A549 (cell line): ENCODE data around the gene C10orf105. TPM values are rescaled to one million over a fixed set of nuclear protein-coding genes. Genes with fewer than 3 reads are reported as not detected.
A peak's percentile ranks its signal among the peaks of the same experiment; 100 is the strongest.

ENCODE experiments used
- ATAC-seq, 2 experiments: fragments of 200-7000 bp in 1 of 2; fragments of >200 bp in 1 of 2; cut with Nextera tagmentation in 1 of 2; cut with Tn5 transposase in 1 of 2; 3 replicates each; pipeline versions ENCODE4 v1.8.0 to v1.9.1; 2018 to 2020; ENCODE audit warnings: mild to moderate bottlenecking in 1 of 2, moderate library complexity in 1 of 2
- CTCF ChIA-PET: fragments of 300-600 bp; sonication (Branson Sonifier 250); formaldehyde crosslinking; extraction: SDS; loops from one replicate; lab custom pipeline; 2021; ENCODE audit warnings: antibody characterized with exemption, inconsistent platforms; lab: Yijun Ruan, JAX
- POLR2A ChIA-PET: fragments of 350-600 bp; formaldehyde crosslinking; extraction: SDS; loops from one replicate; lab custom pipeline; 2021; ENCODE audit warnings: antibody characterized with exemption, inconsistent platforms; lab: Yijun Ruan, JAX
- DNase-seq, 2 experiments: peaks; one replicate each; pipeline versions ENCODE4 v3.0.0 to v3.0.0-alpha.2; 2011 to 2016; ENCODE audit warnings: low read depth in 1 of 2, low spot score in 1 of 2
- FAIRE-seq: peaks from 2 replicates; lab custom pipeline; 2011; peaks lifted over from hg19 to GRCh38; lab: Jason Lieb, UNC
- H3K27ac ChIP-seq, 2 experiments: fragments of >200 bp; sonication (Bioruptor Twin); formaldehyde crosslinking; 3 replicates each; pipeline ENCODE4 v1.5.1; 2016 to 2017
- H3K4me1 ChIP-seq: fragments of >200 bp; sonication (Bioruptor Twin); formaldehyde crosslinking; 3 replicates; pipeline ENCODE4 v1.6.1; 2016
- H3K4me2 ChIP-seq: fragments of >200 bp; sonication (Bioruptor Twin); formaldehyde crosslinking; 3 replicates; pipeline ENCODE4 v1.6.1; 2016
- H3K4me3 ChIP-seq: fragments of >200 bp; sonication (Bioruptor Twin); formaldehyde crosslinking; 3 replicates; pipeline ENCODE4 v1.5.1; 2016
- H3K9me3 ChIP-seq: fragments of >200 bp; sonication (Bioruptor Twin); formaldehyde crosslinking; 3 replicates; pipeline ENCODE4 v1.6.1; 2016
- BHLHE40 ChIP-seq: IDR thresholded peaks from 2 replicates; pipeline ENCODE4 v1.6.1; 2012; ENCODE audit warnings: low read depth, low read length, inconsistent platforms
- CBX2 ChIP-seq: fragments of 200-600 bp; sonication (generic); IDR thresholded peaks from 2 replicates; pipeline ENCODE4 v1.6.1; 2016; ENCODE audit warnings: low read depth, mild to moderate bottlenecking, borderline replicate concordance
- CBX8 ChIP-seq: fragments of 200-600 bp; sonication (generic); IDR thresholded peaks from 2 replicates; pipeline ENCODE4 v1.6.1; 2016
- EP300 ChIP-seq, 2 experiments: fragments of >200 bp; sonication (Bioruptor Twin); formaldehyde crosslinking; IDR thresholded peaks; 2 replicates in 1 of 2; 3 replicates in 1 of 2; pipeline ENCODE4 v1.6.1; 2016 to 2017
- ESRRA ChIP-seq: fragments of 150-350 bp; IDR thresholded peaks from 2 replicates; pipeline ENCODE4 v1.6.1; 2014; ENCODE audit warnings: mild to moderate bottlenecking, low read length, borderline replicate concordance
- FOSB ChIP-seq: fragments of 250-450 bp; sonication (Bioruptor Pico); IDR thresholded peaks from 2 replicates; pipeline ENCODE4 v1.5.0; 2020; ENCODE audit warnings: mild to moderate bottlenecking, moderate library complexity
- FOXS1 ChIP-seq: fragments of 250-450 bp; sonication (Bioruptor Pico); IDR thresholded peaks from 2 replicates; pipeline ENCODE4 v1.5.0; 2020; ENCODE audit warnings: mild to moderate bottlenecking, moderate library complexity
- GATA3 ChIP-seq: IDR thresholded peaks from 2 replicates; pipeline ENCODE4 v1.6.1; 2012; ENCODE audit warnings: borderline replicate concordance
- HEYL ChIP-seq: fragments of 250-450 bp; sonication (Bioruptor Pico); IDR thresholded peaks from 2 replicates; pipeline ENCODE4 v1.8.0; 2021; ENCODE audit warnings: mild to moderate bottlenecking, moderate library complexity
- HOXA7 ChIP-seq: fragments of 250-450 bp; sonication (Bioruptor Pico); IDR thresholded peaks from 2 replicates; pipeline ENCODE4 v1.5.0; 2020; ENCODE audit warnings: mild to moderate bottlenecking, moderate library complexity
- JUN ChIP-seq, 2 experiments: fragments of >200 bp; sonication (Bioruptor Twin); formaldehyde crosslinking; IDR thresholded peaks; 2 replicates in 1 of 2; 3 replicates in 1 of 2; pipeline ENCODE4 v1.6.1; 2016 to 2017
- KDM5A ChIP-seq: fragments of 200-600 bp; sonication (generic); IDR thresholded peaks from 2 replicates; pipeline ENCODE4 v1.6.1; 2016; ENCODE audit warnings: antibody characterized with exemption, mild to moderate bottlenecking
- MYC ChIP-seq: IDR thresholded peaks from 2 replicates; pipeline ENCODE4 v1.6.1; 2012; ENCODE audit warnings: mild to moderate bottlenecking, inconsistent platforms, low read length, improper control_type of control experiment, borderline replicate concordance
- POLR2A ChIP-seq: IDR thresholded peaks from 2 replicates; pipeline ENCODE4 v1.6.1; 2012; ENCODE audit warnings: mild to moderate bottlenecking, low read length
- POLR2AphosphoS2 ChIP-seq: conservative IDR thresholded peaks from 2 replicates; pipeline ENCODE4 v1.6.1; 2012; ENCODE audit warnings: low read length, improper control_type of control experiment, inconsistent platforms
- SMC3 ChIP-seq: fragments of >200 bp; sonication (Bioruptor Twin); formaldehyde crosslinking; IDR thresholded peaks from 3 replicates; pipeline ENCODE4 v1.6.1; 2018; ENCODE audit warnings: inconsistent platforms
- SREBF2 ChIP-seq: fragments of 450-650 bp; IDR thresholded peaks from 2 replicates; pipeline ENCODE4 v1.6.1; 2014; ENCODE audit warnings: mild to moderate bottlenecking, moderate library complexity
- ZSCAN20 ChIP-seq: fragments of 250-450 bp; sonication (Bioruptor Pico); IDR thresholded peaks from 2 replicates; pipeline ENCODE4 v1.8.0; 2022; ENCODE audit warnings: mild to moderate bottlenecking, moderate library complexity
- WGBS: methylation state at CpG from one replicate; pipeline ENCODE4 v1.1.6; 2017; ENCODE audit errors: missing lambda C conversion rate; 5-methylcytosine and 5-hydroxymethylcytosine counted together
- polyA plus RNA-seq, 4 experiments: library from polyadenylated mRNA; depleted of rRNA in 3 of 4; stranded (reverse); fragments of >200 nt; fragmentation: RNase III in 1 of 4; extraction: RNeasy Plus Mini Kit Qiagen cat#74134 plus additional on column Dnase treatment in 1 of 4; gene quantifications; 2 replicates in 3 of 4; 3 replicates in 1 of 4; pipeline ENCODE4 v1.2.3, GENCODE V29; 2011 to 2017
- TF ChIP-seq, protein P1 (sequence below): fragments of >200 bp; sonication (Bioruptor Twin); formaldehyde crosslinking; IDR thresholded peaks from 3 replicates; pipeline ENCODE4 v1.5.1; 2016
- TF ChIP-seq, protein P2 (sequence below): fragments of 450-650 bp; IDR thresholded peaks from 2 replicates; pipeline ENCODE4 v1.6.1; 2014; ENCODE audit warnings: antibody characterized with exemption
- TF ChIP-seq, protein P3 (sequence below): IDR thresholded peaks from 2 replicates; pipeline ENCODE4 v1.6.1; 2012
- TF ChIP-seq, protein P4 (sequence below): fragments of >200 bp; sonication (Bioruptor Twin); formaldehyde crosslinking; IDR thresholded peaks from 3 replicates; pipeline ENCODE4 v1.6.1; 2016
- TF ChIP-seq, protein P5 (sequence below): fragments of >200 bp; sonication (Bioruptor Twin); formaldehyde crosslinking; IDR thresholded peaks from 2 replicates; pipeline ENCODE4 v1.6.1; 2016

C10orf105 gene
- polyA plus RNA-seq, 2 of the 4 experiments (the other 2 are of a cell fraction) = not detected

DNA sequence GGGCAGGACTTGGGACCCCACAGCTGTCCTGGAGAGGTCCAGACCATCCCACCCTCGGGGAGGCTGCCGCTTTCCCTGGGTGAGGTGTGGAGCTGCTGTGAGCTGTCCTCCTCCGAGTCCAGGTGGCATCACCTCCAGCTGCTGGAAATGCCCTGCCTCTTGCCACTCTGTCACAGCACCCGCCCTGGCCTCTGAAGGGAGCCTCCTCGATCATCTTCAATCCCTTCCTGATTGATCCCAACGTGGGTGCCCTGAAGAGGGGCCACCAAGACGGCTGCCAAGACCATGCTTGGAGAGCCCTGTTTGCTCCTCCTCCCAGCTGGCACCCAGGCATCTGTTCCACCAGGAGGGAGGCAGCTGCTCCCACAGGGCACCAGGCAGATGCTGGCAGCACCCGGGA, 4.6 kb downstream of the C10orf105 start:
- Histone ChIP-seq H3K4me3 (no peak overlapping the region), H3K27ac (peak overlapping the region in 1 of 2 experiments; percentile 8; a peak in 1 of 6 replicates), H3K9me3 (no peaks in the 10 kb centered on the region), H3K4me2 (no peak overlapping the region), H3K4me1 (peaks cover 10% of the 10 kb centered on the region)
- CTCF ChIA-PET = interaction anchor here (0.6 to 5.3 kb wide), 7 partner anchors 9 to 1131 kb away, joined by 3 to 42 read pairs (median 4); no protein-coding TSS in a partner anchor
- DNase-seq (no peak), ATAC-seq (no peak), FAIRE-seq (no peak)
- no peak for TF ChIP-seq POLR2A
- TF ChIP-seq, protein P1, sequence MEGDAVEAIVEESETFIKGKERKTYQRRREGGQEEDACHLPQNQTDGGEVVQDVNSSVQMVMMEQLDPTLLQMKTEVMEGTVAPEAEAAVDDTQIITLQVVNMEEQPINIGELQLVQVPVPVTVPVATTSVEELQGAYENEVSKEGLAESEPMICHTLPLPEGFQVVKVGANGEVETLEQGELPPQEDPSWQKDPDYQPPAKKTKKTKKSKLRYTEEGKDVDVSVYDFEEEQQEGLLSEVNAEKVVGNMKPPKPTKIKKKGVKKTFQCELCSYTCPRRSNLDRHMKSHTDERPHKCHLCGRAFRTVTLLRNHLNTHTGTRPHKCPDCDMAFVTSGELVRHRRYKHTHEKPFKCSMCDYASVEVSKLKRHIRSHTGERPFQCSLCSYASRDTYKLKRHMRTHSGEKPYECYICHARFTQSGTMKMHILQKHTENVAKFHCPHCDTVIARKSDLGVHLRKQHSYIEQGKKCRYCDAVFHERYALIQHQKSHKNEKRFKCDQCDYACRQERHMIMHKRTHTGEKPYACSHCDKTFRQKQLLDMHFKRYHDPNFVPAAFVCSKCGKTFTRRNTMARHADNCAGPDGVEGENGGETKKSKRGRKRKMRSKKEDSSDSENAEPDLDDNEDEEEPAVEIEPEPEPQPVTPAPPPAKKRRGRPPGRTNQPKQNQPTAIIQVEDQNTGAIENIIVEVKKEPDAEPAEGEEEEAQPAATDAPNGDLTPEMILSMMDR = no peak
- no peak for TF ChIP-seq CBX2
- TF ChIP-seq KDM5A = no peak
- no peak for TF ChIP-seq SMC3
- no peak for TF ChIP-seq EP300 (IDR thresholded peaks at IDR 0.05)
- no peak for TF ChIP-seq ZSCAN20 (CRISPR knock-in tag)
- TF ChIP-seq HEYL = no peak
- 80% methylated on average over 3 of the region's 8 CpGs for WGBS
- POLR2A ChIA-PET = no interaction called here

DNA sequence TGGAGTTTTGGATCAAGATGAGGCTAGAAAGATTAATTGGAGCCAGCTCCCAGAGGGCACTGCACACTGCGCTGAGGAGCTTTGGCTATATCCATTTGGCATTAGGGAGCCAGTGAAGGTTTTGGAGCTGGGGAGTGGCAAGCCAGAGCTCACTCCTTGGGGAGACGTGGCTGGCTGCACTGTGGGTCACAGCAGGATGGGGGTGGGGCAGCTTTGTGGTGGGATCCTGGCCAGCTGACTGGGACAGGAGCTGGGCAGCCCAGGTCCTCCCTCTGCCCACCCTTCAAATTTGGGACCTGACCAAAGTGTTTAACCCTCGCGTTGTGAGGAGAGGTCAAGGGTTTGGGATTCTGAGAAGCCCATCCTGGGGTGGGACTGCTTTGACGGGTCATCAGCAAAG, 5.0 kb downstream of the C10orf105 start:
- H3K4me1 ChIP-seq = peaks cover 10% of the 10 kb centered on the region
- ChIA-PET POLR2A (no interaction called here), CTCF (interaction anchor here (0.6 to 5.3 kb wide), 6 partner anchors 8 to 1131 kb away, joined by 3 to 42 read pairs (median 5); no protein-coding TSS in a partner anchor)
- DNase-seq = no peak
- no peaks in the 10 kb centered on the region for H3K9me3 ChIP-seq
- H3K4me3 ChIP-seq = no peak overlapping the region
- TF ChIP-seq GATA3 (no peak), POLR2A (no peak), ESRRA (no peak), CBX8 (no peak), SREBF2 (no peak), POLR2AphosphoS2 (no peak), HOXA7 (no peak), CBX2 (no peak), BHLHE40 (no peak), JUN (IDR thresholded peaks at IDR 0.05) (no peak), FOSB (CRISPR knock-in tag) (no peak), MYC (no peak), KDM5A (no peak), FOXS1 (CRISPR knock-in tag) (no peak)
- TF ChIP-seq, protein P2, sequence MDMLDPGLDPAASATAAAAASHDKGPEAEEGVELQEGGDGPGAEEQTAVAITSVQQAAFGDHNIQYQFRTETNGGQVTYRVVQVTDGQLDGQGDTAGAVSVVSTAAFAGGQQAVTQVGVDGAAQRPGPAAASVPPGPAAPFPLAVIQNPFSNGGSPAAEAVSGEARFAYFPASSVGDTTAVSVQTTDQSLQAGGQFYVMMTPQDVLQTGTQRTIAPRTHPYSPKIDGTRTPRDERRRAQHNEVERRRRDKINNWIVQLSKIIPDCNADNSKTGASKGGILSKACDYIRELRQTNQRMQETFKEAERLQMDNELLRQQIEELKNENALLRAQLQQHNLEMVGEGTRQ = no peak
- TF ChIP-seq, protein P3, sequence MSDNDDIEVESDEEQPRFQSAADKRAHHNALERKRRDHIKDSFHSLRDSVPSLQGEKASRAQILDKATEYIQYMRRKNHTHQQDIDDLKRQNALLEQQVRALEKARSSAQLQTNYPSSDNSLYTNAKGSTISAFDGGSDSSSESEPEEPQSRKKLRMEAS = no peak
- TF ChIP-seq, protein P4, sequence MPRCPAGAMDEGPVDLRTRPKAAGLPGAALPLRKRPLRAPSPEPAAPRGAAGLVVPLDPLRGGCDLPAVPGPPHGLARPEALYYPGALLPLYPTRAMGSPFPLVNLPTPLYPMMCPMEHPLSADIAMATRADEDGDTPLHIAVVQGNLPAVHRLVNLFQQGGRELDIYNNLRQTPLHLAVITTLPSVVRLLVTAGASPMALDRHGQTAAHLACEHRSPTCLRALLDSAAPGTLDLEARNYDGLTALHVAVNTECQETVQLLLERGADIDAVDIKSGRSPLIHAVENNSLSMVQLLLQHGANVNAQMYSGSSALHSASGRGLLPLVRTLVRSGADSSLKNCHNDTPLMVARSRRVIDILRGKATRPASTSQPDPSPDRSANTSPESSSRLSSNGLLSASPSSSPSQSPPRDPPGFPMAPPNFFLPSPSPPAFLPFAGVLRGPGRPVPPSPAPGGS = no peak
- TF ChIP-seq, protein P5, sequence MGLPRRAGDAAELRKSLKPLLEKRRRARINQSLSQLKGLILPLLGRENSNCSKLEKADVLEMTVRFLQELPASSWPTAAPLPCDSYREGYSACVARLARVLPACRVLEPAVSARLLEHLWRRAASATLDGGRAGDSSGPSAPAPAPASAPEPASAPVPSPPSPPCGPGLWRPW = no peak
- no peak for FAIRE-seq
- H3K27ac ChIP-seq = peak overlapping the region in 1 of 2 experiments; percentile 74; a peak in 3 of 6 replicates
- H3K4me2 ChIP-seq = no peak overlapping the region
- no peak for ATAC-seq
- 92% methylated on average over 4 of the region's 5 CpGs for WGBS
